ENCODE results near the gene NR1D2.
A peak's percentile ranks its signal among the peaks of the same experiment; 100 is the strongest.

Gene NR1D2

GRCh38 chr3:23959135-23959900 lies 14.2 kb downstream of the NR1D2 start:
- DNase-seq = no peak
- in situ Hi-C loops (cut with MboI; ENCODE audit: low pct_unique_long_range_greater_than_20kb, low sequenced_read_pairs) = no loop called here

- in situ Hi-C loops (cut with MboI; ENCODE audit: low pct_unique_long_range_greater_than_20kb, low sequenced_read_pairs) = no loop called here
- no peak for DNase-seq
These were observed 15.6 kb downstream of the NR1D2 start for GRCh38 chr3:23960649-23961048.

GRCh38 chr3:23961066-23961465 lies 16.0 kb downstream of the NR1D2 start:
- DNase-seq = no peak
- in situ Hi-C loops (cut with MboI; ENCODE audit: low pct_unique_long_range_greater_than_20kb, low sequenced_read_pairs) = no loop called here

- in situ Hi-C loops (cut with MboI; ENCODE audit: low pct_unique_long_range_greater_than_20kb, low sequenced_read_pairs) = no loop called here
- DNase-seq = no peak
These were observed 16.8 kb downstream of the NR1D2 start for GRCh38 chr3:23961913-23962312.

- in situ Hi-C loops (cut with MboI; ENCODE audit: low pct_unique_long_range_greater_than_20kb, low sequenced_read_pairs) = no loop called here
- no peak for DNase-seq
These were observed 19.6 kb downstream of the NR1D2 start for GRCh38 chr3:23964537-23965235.

GRCh38 chr3:23966328-23966727 lies 21.2 kb downstream of the NR1D2 start:
- no peak for DNase-seq
- in situ Hi-C loops (cut with MboI; ENCODE audit: low pct_unique_long_range_greater_than_20kb, low sequenced_read_pairs) = no loop called here

- no peak for DNase-seq
- in situ Hi-C loops (cut with MboI; ENCODE audit: low pct_unique_long_range_greater_than_20kb, low sequenced_read_pairs) = no loop called here
These were observed 23.5 kb downstream of the NR1D2 start for GRCh38 chr3:23968463-23969184.

- no peak for DNase-seq
- in situ Hi-C loops (cut with MboI; ENCODE audit: low pct_unique_long_range_greater_than_20kb, low sequenced_read_pairs) = no loop called here
These were observed 24.3 kb downstream of the NR1D2 start for GRCh38 chr3:23969393-23969792.

GRCh38 chr3:23971684-23972083 lies 26.6 kb downstream of the NR1D2 start:
- DNase-seq = no peak
- in situ Hi-C loops (cut with MboI; ENCODE audit: low pct_unique_long_range_greater_than_20kb, low sequenced_read_pairs) = no loop called here

- no peak for DNase-seq
- in situ Hi-C loops (cut with MboI; ENCODE audit: low pct_unique_long_range_greater_than_20kb, low sequenced_read_pairs) = no loop called here
These were observed 31.5 kb downstream of the NR1D2 start for GRCh38 chr3:23976555-23976954.

- DNase-seq = no peak
- in situ Hi-C loops (cut with MboI; ENCODE audit: low pct_unique_long_range_greater_than_20kb, low sequenced_read_pairs) = no loop called here
These were observed 34.5 kb downstream of the NR1D2 start for GRCh38 chr3:23979569-23979968.

- DNase-seq = no peak
- in situ Hi-C loops (cut with MboI; ENCODE audit: low pct_unique_long_range_greater_than_20kb, low sequenced_read_pairs) = no loop called here
These were observed 36.0 kb downstream of the NR1D2 start for GRCh38 chr3:23981136-23981535.

GRCh38 chr3:23981955-23982354 lies 36.9 kb downstream of the NR1D2 start:
- no peak for DNase-seq
- in situ Hi-C loops (cut with MboI; ENCODE audit: low pct_unique_long_range_greater_than_20kb, low sequenced_read_pairs) = no loop called here

GRCh38 chr3:23984934-23985333 lies 39.8 kb downstream of the NR1D2 start:
- DNase-seq = no peak
- in situ Hi-C loops (cut with MboI; ENCODE audit: low pct_unique_long_range_greater_than_20kb, low sequenced_read_pairs) = no loop called here

- peak; percentile 73 for DNase-seq
- in situ Hi-C loops (cut with MboI; ENCODE audit: low pct_unique_long_range_greater_than_20kb, low sequenced_read_pairs) = no loop called here
These were observed 40.9 kb downstream of the NR1D2 start for GRCh38 chr3:23985747-23986544.

- peak; percentile 68 for DNase-seq
- in situ Hi-C loops (cut with MboI; ENCODE audit: low pct_unique_long_range_greater_than_20kb, low sequenced_read_pairs) = no loop called here
These were observed 42.3 kb downstream of the NR1D2 start for GRCh38 chr3:23987356-23987755.

- in situ Hi-C loops (cut with MboI; ENCODE audit: low pct_unique_long_range_greater_than_20kb, low sequenced_read_pairs) = no loop called here
- peak; percentile 47 for DNase-seq
These were observed 46.2 kb downstream of the NR1D2 start for GRCh38 chr3:23991306-23991682.

GRCh38 chr3:23991683-23992628 lies 46.9 kb downstream of the NR1D2 start:
- in situ Hi-C loops (cut with MboI; ENCODE audit: low pct_unique_long_range_greater_than_20kb, low sequenced_read_pairs) = no loop called here

More at GRCh38 chr3:23991683-23992628, 46.9 kb downstream of the NR1D2 start:
- DNase-seq = peak; percentile 82
